ENCODE results near the gene CCDC192. TPM values are rescaled to one million over a fixed set of nuclear protein-coding genes. Genes with fewer than 3 reads are reported as not detected.

The CCDC192 gene
- total RNA-seq, 2 experiments from 2014 or later, result not detected

- H3K4me3 Mint-ChIP-seq, result no peak overlapping the region
- POLR2A ChIA-PET, result no interaction called here
- H3K4me1 Mint-ChIP-seq, result no peaks in the 10 kb centered on the region
- H3K36me3 Mint-ChIP-seq (ENCODE audit: low read depth), result peaks cover 15% of the 10 kb centered on the region
- H3K27me3 Mint-ChIP-seq, result no peaks in the 10 kb centered on the region
- intact Hi-C loops (cut with DNase I, micrococcal nuclease), result no loop called here
- peaks cover 5% of the 10 kb centered on the region for H3K9me3 Mint-ChIP-seq (ENCODE audit: low read depth)
- CTCF ChIA-PET, result no interaction called here
- H3K27ac Mint-ChIP-seq, result no peak overlapping the region
- DNase-seq (no peak), ATAC-seq (no peak)
Measured at GRCh38 chr5:127967983-127968592, 264.9 kb downstream of the CCDC192 start.

GRCh38 chr5:127969002-127969401 lies 265.8 kb downstream of the CCDC192 start:
- Mint-ChIP-seq H3K4me3 (no peak overlapping the region), H3K36me3 (ENCODE audit: low read depth) (peaks cover 13% of the 10 kb centered on the region), H3K27ac (no peak overlapping the region), H3K27me3 (no peaks in the 10 kb centered on the region), H3K9me3 (ENCODE audit: low read depth) (peaks cover 5% of the 10 kb centered on the region), H3K4me1 (no peaks in the 10 kb centered on the region)
- ATAC-seq, result no peak
- no peak for DNase-seq
- ChIA-PET POLR2A (no interaction called here), CTCF (no interaction called here)
- intact Hi-C loops (cut with DNase I, micrococcal nuclease), result no loop called here

DNA sequence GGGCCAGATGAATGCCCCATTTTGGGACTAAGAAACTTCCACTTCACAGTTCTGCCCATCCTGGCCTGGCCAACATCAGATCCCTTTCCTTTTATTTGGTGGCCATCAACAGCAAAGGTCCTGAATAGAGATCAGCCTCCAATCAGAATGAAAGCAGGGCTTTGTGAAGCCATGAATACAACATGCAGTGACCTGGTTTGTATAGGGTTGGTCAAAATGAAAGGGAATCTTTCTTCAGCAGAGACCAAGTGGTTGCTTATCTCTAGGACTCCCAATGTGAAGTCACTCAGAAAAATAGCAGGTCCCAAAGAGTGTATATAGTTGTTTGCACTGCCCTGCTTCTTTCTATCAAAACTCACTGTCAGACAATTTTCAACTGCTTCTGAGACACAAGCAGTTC lies 266.5 kb downstream of the CCDC192 start:
- H3K4me1 Mint-ChIP-seq, result no peaks in the 10 kb centered on the region
- CTCF ChIA-PET, result no interaction called here
- DNase-seq, result no peak
- no peak overlapping the region for H3K27ac Mint-ChIP-seq
- no peak for ATAC-seq
- intact Hi-C loops (cut with DNase I, micrococcal nuclease), result no loop called here
- peaks cover 13% of the 10 kb centered on the region for H3K36me3 Mint-ChIP-seq (ENCODE audit: low read depth)
- no peak overlapping the region for H3K4me3 Mint-ChIP-seq
- peaks cover 5% of the 10 kb centered on the region for H3K9me3 Mint-ChIP-seq (ENCODE audit: low read depth)
- POLR2A ChIA-PET, result no interaction called here
- no peaks in the 10 kb centered on the region for H3K27me3 Mint-ChIP-seq

GRCh38 chr5:127970081-127970480 lies 266.9 kb downstream of the CCDC192 start:
- Mint-ChIP-seq H3K4me1 (no peaks in the 10 kb centered on the region), H3K27ac (no peak overlapping the region), H3K4me3 (no peak overlapping the region), H3K9me3 (ENCODE audit: low read depth) (peaks cover 3% of the 10 kb centered on the region), H3K36me3 (ENCODE audit: low read depth) (peaks cover 13% of the 10 kb centered on the region), H3K27me3 (no peaks in the 10 kb centered on the region)
- no peak for ATAC-seq
- ChIA-PET CTCF (no interaction called here), POLR2A (no interaction called here)
- intact Hi-C loops (cut with DNase I, micrococcal nuclease), result no loop called here
- DNase-seq, result no peak

GRCh38 chr5:127970854-127971425 lies 267.7 kb downstream of the CCDC192 start:
- no peak overlapping the region for H3K27ac Mint-ChIP-seq
- POLR2A ChIA-PET, result no interaction called here
- peaks cover 10% of the 10 kb centered on the region for H3K36me3 Mint-ChIP-seq (ENCODE audit: low read depth)

GRCh38 chr5:127975961-127976360 lies 272.8 kb downstream of the CCDC192 start:
- H3K4me1 Mint-ChIP-seq, result no peaks in the 10 kb centered on the region
- H3K27ac Mint-ChIP-seq, result no peak overlapping the region
- H3K27me3 Mint-ChIP-seq, result no peaks in the 10 kb centered on the region
- no peaks in the 10 kb centered on the region for H3K9me3 Mint-ChIP-seq (ENCODE audit: low read depth)
- no peaks in the 10 kb centered on the region for H3K36me3 Mint-ChIP-seq (ENCODE audit: low read depth)
- H3K4me3 Mint-ChIP-seq, result no peak overlapping the region
- DNase-seq (no peak), ATAC-seq (no peak)
- ChIA-PET POLR2A (no interaction called here), CTCF (interaction anchor here (0.6 kb wide), 1 partner anchor 48 kb away, joined by 3 read pairs; no protein-coding TSS in a partner anchor)
- intact Hi-C loops (cut with DNase I, micrococcal nuclease), result no loop called here

More at GRCh38 chr5:127970854-127971425, 267.7 kb downstream of the CCDC192 start:
- ATAC-seq (no peak), DNase-seq (no peak)
- H3K4me3 Mint-ChIP-seq, result no peak overlapping the region
- CTCF ChIA-PET, result interaction anchor here (0.9 kb wide), 1 partner anchor 54 kb away, joined by 3 read pairs; no protein-coding TSS in a partner anchor
- intact Hi-C loops (cut with DNase I, micrococcal nuclease), result no loop called here
- H3K27me3 Mint-ChIP-seq, result no peaks in the 10 kb centered on the region
- no peaks in the 10 kb centered on the region for H3K4me1 Mint-ChIP-seq
- peaks cover under 1% of the 10 kb centered on the region for H3K9me3 Mint-ChIP-seq (ENCODE audit: low read depth)

DNA sequence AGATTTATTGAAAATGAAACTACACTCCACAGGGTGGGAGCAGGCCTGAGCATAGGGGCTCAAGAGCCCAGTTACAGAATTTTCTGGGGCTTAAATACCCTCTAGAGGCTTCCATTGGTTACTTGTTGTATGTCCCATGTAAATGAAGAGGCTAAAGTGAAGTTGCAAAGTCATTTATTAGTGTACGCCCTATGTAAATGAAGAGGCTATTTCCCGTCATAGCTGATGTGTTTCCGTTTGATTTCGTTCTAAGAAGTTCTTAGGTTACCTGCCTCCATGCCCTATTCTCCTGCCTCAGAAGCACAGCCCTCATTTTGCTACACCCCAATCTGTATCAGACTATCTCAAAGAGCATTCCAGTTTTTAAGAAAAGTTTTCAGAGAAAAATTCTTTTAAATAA lies 273.3 kb downstream of the CCDC192 start:
- POLR2A ChIA-PET, result no interaction called here
- intact Hi-C loops (cut with DNase I, micrococcal nuclease), result no loop called here
- Mint-ChIP-seq H3K4me3 (no peak overlapping the region), H3K4me1 (no peaks in the 10 kb centered on the region), H3K9me3 (ENCODE audit: low read depth) (no peaks in the 10 kb centered on the region), H3K36me3 (ENCODE audit: low read depth) (peaks cover 1% of the 10 kb centered on the region), H3K27me3 (no peaks in the 10 kb centered on the region), H3K27ac (no peak overlapping the region)
- no peak for DNase-seq
- CTCF ChIA-PET, result no interaction called here
- ATAC-seq, result no peak

DNA sequence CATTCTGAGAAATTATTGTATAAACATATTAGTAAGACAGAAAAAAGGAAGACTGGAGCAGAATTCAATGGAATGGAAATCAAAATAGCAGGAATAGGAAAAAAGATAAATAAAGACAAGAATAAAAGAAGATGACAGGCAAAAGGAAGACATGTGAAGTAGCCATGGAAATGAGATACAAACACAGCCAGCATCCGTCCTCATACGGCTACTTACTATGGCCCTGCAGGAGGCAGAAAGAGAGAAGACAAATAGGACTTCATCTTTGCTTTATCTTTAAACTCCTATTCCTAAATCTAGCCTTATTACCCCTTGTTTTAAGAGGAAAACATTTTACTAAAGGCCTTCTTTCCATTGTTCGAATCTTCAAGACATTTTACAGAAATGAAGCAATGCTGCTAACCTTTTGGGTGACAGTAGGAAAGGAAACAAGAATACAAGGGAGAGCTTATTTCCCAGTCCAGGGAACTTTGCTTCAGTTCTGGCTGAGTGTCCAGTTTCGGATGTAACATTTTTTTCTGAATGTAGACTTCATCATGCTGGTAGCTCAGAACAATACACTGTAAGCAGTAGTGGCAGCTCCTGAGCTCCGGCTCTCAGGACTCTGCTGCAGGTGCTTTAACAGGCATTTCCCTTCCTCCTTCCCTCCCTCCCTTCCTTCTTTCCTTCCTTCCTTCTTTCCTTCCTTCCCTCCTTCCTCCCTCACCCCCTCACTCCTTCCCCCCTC lies 274.0 kb downstream of the CCDC192 start:
- no peak for ATAC-seq
- Mint-ChIP-seq H3K27me3 (no peaks in the 10 kb centered on the region), H3K27ac (no peak overlapping the region), H3K4me3 (no peak overlapping the region), H3K4me1 (no peaks in the 10 kb centered on the region), H3K9me3 (ENCODE audit: low read depth) (no peaks in the 10 kb centered on the region), H3K36me3 (ENCODE audit: low read depth) (peaks cover 3% of the 10 kb centered on the region)
- intact Hi-C loops (cut with DNase I, micrococcal nuclease), result no loop called here
- CTCF ChIA-PET, result no interaction called here
- POLR2A ChIA-PET, result no interaction called here
- DNase-seq, result no peak

GRCh38 chr5:127978738-127979300 lies 275.6 kb downstream of the CCDC192 start:
- ChIA-PET POLR2A (interaction anchor here (0.6 kb wide), 1 partner anchor 19 kb away, joined by 3 read pairs; no protein-coding TSS in a partner anchor), CTCF (interaction anchor here (1.1 kb wide), 1 partner anchor 56 kb away, joined by 3 read pairs; no protein-coding TSS in a partner anchor)
- no peak overlapping the region for H3K27ac Mint-ChIP-seq
- no peaks in the 10 kb centered on the region for H3K4me1 Mint-ChIP-seq
- ATAC-seq (no peak), DNase-seq (no peak)
- H3K9me3 Mint-ChIP-seq (ENCODE audit: low read depth), result no peaks in the 10 kb centered on the region
- intact Hi-C loops (cut with DNase I, micrococcal nuclease), result no loop called here
- peaks cover 5% of the 10 kb centered on the region for H3K36me3 Mint-ChIP-seq (ENCODE audit: low read depth)
- no peaks in the 10 kb centered on the region for H3K27me3 Mint-ChIP-seq
- no peak overlapping the region for H3K4me3 Mint-ChIP-seq

GRCh38 chr5:127979475-127979874 lies 276.3 kb downstream of the CCDC192 start:
- POLR2A ChIA-PET, result interaction anchor here (0.6 kb wide), 1 partner anchor 18 kb away, joined by 3 read pairs; no protein-coding TSS in a partner anchor
- H3K27ac Mint-ChIP-seq, result no peak overlapping the region

DNA sequence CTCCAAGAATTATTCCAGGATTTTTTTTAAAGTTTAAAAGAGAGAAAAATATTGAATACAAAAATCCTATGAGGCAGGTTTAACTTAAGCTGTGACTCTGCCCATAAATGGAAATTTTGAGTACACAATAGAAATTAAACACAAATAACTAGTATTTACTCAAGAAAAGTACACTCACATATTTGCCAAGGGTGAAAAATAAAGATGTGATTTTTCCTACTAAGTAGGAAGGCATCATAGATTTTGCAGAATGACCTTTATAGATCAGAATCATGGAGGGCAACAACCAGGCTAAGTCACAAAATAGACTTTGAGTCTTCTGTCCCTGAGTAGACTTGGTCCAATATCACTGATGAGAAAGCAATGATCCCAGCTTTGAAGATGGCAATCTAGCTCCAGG lies 277.7 kb downstream of the CCDC192 start:
- intact Hi-C loops (cut with DNase I, micrococcal nuclease), result no loop called here
- DNase-seq (no peak), ATAC-seq (no peak)
- H3K27me3 Mint-ChIP-seq, result no peaks in the 10 kb centered on the region
- no peaks in the 10 kb centered on the region for H3K9me3 Mint-ChIP-seq (ENCODE audit: low read depth)
- no peaks in the 10 kb centered on the region for H3K4me1 Mint-ChIP-seq
- H3K27ac Mint-ChIP-seq, result no peak overlapping the region
- POLR2A ChIA-PET, result no interaction called here
- no peak overlapping the region for H3K4me3 Mint-ChIP-seq
- H3K36me3 Mint-ChIP-seq (ENCODE audit: low read depth), result peaks cover 5% of the 10 kb centered on the region
- CTCF ChIA-PET, result interaction anchor here (0.6 kb wide), 1 partner anchor 70 kb away, joined by 3 read pairs; no protein-coding TSS in a partner anchor

More at GRCh38 chr5:127979475-127979874, 276.3 kb downstream of the CCDC192 start:
- no peaks in the 10 kb centered on the region for H3K27me3 Mint-ChIP-seq
- intact Hi-C loops (cut with DNase I, micrococcal nuclease), result no loop called here
- no peak for DNase-seq
- no peak overlapping the region for H3K4me3 Mint-ChIP-seq
- peaks cover 5% of the 10 kb centered on the region for H3K36me3 Mint-ChIP-seq (ENCODE audit: low read depth)
- no peaks in the 10 kb centered on the region for H3K9me3 Mint-ChIP-seq (ENCODE audit: low read depth)
- H3K4me1 Mint-ChIP-seq, result no peaks in the 10 kb centered on the region
- no peak for ATAC-seq
- CTCF ChIA-PET, result no interaction called here

All from activated CD4-positive, alpha-beta T cell treated with anti-CD3 and anti-CD28 coated beads for 36 hours (primary cell).